ENCODE measurements around the gene CPPED1.

GRCh38 chr16:12753203-12754023 lies 50.3 kb downstream of the CPPED1 start:
- TF ChIP-seq CTCF (IDR thresholded peaks at IDR 0.05) (no peak), POLR2A (IDR thresholded peaks at IDR 0.05) (no peak), EP300 (IDR thresholded peaks at IDR 0.05) (no peak), POLR2AphosphoS5 (IDR thresholded peaks at IDR 0.05) (no peak)

Measured in gastroesophageal sphincter (tissue), 3 donors.